ENCODE results near the gene SGSM2. TPM values are rescaled to one million over a fixed set of nuclear protein-coding genes. Genes with fewer than 3 reads are reported as not detected.
A peak's percentile ranks its signal among the peaks of the same experiment; 100 is the strongest.

The SGSM2 gene
- total and polyA plus RNA-seq, 2 of the 8 experiments (the other 6 are each of a cell fraction or from before 2014, with no cell fraction given) = 44.5 to 77.7 TPM

Small RNA genes lying within 50 kb of the gene (small RNA-seq; reads per million reads assigned to genes)
- gene AC006435.3 (ENCODE audit: insufficient read depth) (not detected), gene AC006435.4 (ENCODE audit: insufficient read depth) (not detected), gene SNORD91A (ENCODE audit: insufficient read depth) (219 reads per million, percentile 98 among the genes with 10 or more reads in this experiment), gene SNORD91B (ENCODE audit: insufficient read depth) (137 reads per million, percentile 98 among the genes with 10 or more reads in this experiment)

Other genes starting within 250 kb of the SGSM2 start
- 25.2 and 27.2 TPM in 2 replicates for gene SMG6, start 33.7 kb upstream of the SGSM2 start, total RNA-seq (2021; fragmentation: NEBNext Ultra II Directional; extraction: Animal tissue kit (Norgen Biotek cat#: 25700))
- 18.5 and 31.8 TPM in 2 replicates for gene SMG6, start 33.7 kb upstream of the SGSM2 start, polyA plus RNA-seq (2011; rRNA removed)
- gene SRR, start 33.6 kb upstream of the SGSM2 start, total RNA-seq (2021; fragmentation: NEBNext Ultra II Directional; extraction: Animal tissue kit (Norgen Biotek cat#: 25700)) = 4.5 and 5.1 TPM in 2 replicates
- 2.7 and 3.6 TPM in 2 replicates for gene SRR, start 33.6 kb upstream of the SGSM2 start, polyA plus RNA-seq (2011; rRNA removed)
- 69.7 and 77.0 TPM in 2 replicates for gene TSR1, start 1.0 kb upstream of the SGSM2 start, total RNA-seq (2021; fragmentation: NEBNext Ultra II Directional; extraction: Animal tissue kit (Norgen Biotek cat#: 25700))
- 14.5 and 17.1 TPM in 2 replicates for gene TSR1, start 1.0 kb upstream of the SGSM2 start, polyA plus RNA-seq (2011; rRNA removed)
- gene MNT, start 63.6 kb downstream of the SGSM2 start, total RNA-seq (2021; fragmentation: NEBNext Ultra II Directional; extraction: Animal tissue kit (Norgen Biotek cat#: 25700)) = 16.3 and 17.3 TPM in 2 replicates
- 5.0 and 9.0 TPM in 2 replicates for gene MNT, start 63.6 kb downstream of the SGSM2 start, polyA plus RNA-seq (2011; rRNA removed)
- 58.1 and 59.4 TPM in 2 replicates for gene METTL16, start 174.4 kb downstream of the SGSM2 start, total RNA-seq (2021; fragmentation: NEBNext Ultra II Directional; extraction: Animal tissue kit (Norgen Biotek cat#: 25700))
- gene METTL16, start 174.4 kb downstream of the SGSM2 start, polyA plus RNA-seq (2011; rRNA removed) = 22.1 and 22.8 TPM in 2 replicates

Data from H1 (cell line).